Stimulated activated CD4-positive, alpha-beta T cell treated with anti-CD3 and anti-CD28 coated beads, Interleukin-1b, Interleukin-23, amount 100 ng/mL, for 1 hour (primary cell): ENCODE data around the gene LCP2.

ENCODE experiments used
- DNase-seq, 2 donors: peaks; one replicate each; pipeline ENCODE4 v3.0.0-alpha.2; 2020; ENCODE audit warnings: low read depth in 2 of 2

Gene LCP2

DNA sequence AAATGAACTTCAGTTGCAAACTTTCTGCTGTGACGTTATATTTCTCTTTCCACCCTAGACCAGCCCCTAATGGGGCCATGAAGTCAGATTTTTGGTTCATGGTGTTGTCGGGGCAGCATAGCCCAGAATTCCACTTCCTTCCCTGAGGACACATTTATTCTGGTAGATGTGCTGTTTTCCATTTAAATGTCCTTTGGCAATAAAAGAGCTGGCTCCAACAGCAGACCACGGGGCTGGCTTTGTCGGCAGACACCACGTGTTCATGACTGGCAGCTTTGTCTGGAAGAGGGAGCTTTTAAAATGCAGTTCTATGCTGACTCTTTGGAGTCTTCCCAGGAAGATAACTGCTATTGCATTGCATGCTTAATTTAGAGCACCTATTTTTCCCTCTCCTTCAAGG is 17.6 kb upstream of the LCP2 start:
- DNase-seq = no peak

DNA sequence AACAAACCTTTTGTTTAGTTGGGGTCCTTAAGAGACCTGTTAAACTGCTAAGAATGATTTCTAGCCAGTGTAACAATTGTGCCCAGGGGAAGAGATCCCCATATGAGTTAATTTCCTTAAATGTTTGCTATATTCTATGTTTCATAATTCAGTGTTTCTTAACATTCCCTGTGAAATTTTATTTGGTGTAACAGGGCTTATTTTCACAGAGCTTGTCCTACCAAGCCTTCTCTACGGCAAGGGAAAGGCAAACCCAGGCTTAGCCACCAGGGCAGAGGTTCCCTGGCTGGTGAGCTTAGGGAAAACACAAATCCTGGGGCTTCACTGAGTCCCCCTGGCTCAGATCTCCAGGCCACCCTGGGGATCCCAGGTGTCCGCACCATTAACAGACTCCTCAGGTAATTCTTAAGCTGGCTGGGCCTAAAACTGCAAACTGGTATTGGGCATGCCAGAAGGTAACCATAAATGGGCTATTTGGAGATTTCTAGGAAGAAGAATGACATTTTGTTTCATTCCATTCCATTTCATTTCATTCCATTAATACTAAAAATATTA is 17.0 kb upstream of the LCP2 start:
- DNase-seq = no peak

DNA sequence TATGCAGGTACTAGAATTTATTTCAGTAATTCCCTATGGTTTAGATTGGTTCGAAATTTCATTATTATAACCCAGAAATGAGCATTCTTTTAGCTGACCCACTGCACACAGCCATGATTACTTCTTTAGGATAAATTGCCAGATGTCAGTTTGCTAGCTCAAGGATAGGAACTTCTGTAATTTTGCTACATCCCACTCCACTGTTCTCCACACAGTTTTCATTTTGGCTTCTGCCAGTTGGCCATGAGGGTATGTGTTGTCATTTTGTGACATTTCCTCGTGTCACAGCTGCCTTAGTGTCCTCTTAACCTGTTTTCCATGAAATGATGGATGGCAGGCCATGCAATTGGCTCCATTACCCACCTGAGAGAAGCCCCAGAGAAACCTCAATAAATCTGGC is 16.2 kb upstream of the LCP2 start:
- no peak for DNase-seq

DNA sequence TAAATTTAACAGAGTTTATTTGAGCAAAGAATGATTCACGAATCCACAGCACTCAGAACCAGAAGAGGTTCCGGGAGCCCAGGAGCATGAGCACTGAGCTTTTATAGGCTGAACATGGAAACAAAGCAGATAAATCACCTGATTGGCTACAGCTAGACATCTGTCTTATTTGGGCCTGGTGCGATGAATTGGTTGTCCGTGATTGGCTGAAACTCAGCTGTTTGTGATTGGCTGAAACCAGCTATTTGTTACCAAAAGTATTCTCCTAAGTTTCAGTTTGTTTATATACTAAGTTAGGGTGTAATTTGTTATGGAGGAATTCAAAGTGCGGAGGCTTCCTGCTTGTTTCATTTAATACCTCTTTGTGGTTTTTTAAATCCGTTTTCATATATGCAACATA is 15.8 kb upstream of the LCP2 start:
- DNase-seq = no peak

DNA sequence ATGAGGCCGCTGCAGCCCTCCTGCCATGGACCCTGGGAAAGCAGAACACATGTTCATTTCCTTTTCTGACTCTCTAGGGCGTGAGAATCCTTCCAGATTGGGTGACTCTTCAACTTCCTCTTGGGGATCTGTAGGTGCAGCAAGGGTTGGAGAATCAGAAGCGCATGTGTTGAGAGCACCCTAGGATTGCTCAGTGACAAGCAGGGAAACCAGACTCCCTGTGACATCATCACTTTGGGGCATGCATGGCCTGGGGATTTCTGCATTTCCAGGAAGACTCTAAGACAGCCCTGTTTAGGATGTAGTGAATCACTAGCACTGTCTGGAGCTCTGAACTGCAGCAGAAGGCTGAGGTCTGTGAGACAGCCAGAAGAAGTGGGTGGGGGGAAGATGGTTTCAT is 15.1 kb upstream of the LCP2 start:
- no peak for DNase-seq

DNA sequence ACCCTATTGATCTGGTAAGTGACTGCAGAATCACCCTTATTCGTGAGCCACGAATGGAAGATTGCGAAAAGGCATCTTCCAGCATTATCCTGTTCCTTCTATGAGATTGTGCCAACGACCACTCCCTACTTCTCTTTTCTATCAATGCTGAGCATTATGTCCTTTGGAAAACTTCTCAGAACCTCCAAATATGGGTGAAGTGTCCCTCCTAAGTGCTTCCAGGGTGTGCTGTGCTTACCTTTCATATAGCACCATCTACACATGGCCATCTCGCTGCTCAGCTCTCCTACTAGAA is 14.7 kb upstream of the LCP2 start:
- DNase-seq = no peak

DNA sequence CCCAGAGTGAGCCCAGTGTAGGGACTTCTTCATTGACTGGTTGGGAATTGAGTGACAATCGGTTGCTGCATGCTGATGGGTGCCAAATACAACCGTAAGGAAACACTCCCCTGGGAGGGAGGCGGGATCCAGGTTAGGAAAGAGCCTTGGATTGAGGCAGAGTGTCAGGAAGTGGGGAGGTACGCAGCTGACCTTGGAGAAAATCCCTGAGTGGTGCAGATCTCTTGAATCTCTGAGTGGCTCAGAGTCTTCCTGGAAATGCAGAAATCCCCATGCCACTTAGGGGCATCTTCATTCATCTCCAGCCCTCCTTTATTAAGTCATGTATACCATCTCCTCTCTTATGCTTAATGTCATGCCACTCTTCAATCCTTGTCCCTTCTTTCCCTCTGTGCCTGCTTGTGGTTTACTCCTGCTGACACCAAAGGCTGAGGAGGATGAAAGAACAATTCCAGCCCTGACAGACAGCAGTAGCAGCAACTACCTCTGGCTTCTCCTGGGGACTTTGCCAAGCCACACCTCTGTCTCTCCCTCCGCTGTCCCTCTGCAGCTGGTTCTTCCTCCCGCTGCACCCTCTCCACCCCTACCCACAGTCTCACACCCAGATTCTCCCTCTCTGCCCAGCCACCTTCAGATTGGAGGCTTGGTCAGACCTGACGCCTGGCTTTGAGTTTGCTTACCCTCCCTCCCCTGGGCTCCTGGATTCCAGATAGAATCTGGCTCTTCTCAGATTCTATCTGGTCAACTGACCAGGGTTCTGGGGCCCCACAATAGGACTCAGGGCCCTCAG is 14.1 kb upstream of the LCP2 start:
- no peak for DNase-seq

DNA sequence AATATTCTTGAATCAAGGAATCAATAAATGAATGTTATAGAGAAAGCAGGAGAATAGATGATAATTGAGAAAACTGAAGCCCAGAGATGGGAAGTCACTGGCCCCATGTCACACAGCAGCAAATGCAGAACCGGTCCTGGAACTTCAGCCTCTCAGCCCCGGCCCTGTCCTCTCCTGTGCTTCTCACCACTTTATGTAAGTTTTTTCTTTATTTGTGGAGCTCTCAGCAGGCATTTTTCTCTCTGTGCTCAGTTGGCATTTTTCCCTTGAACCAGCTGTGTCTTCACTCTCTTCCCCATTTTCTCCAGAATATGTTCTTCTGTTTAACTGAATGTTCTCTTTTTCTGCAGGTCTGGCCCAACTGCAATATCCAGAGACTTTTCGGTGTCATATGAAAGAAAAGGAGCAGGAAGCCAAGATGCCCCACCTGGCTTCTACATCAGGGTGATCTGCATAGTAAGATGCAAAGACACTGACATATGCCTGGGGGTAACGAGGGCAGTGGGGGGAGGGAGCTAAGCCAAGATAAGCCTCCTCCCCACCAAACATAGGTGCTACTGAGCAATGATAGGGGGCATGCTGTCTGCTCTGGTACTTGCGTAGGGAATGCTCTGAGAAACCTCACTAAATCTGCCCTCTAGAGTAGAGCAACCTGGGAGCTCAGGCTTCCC is 12.8 kb upstream of the LCP2 start:
- DNase-seq = no peak

DNA sequence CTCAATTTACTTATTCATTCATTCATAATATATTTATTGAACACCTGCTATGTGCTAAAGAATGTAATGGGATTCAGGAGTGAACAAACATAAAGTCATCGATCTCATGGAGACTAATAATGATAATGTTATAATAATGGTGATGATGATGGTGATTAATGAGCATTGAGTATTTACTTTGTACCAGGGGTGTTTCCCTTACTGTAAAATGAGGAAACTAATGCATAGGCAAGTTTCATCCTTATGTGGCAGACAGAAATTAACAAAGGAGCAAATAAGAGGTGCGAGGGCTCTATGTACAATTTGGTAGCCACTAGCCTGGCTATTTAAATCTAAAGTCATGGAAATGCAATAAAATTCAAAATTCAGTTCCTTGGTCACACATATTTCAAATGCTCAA is 11.1 kb upstream of the LCP2 start:
- DNase-seq = no peak

DNA sequence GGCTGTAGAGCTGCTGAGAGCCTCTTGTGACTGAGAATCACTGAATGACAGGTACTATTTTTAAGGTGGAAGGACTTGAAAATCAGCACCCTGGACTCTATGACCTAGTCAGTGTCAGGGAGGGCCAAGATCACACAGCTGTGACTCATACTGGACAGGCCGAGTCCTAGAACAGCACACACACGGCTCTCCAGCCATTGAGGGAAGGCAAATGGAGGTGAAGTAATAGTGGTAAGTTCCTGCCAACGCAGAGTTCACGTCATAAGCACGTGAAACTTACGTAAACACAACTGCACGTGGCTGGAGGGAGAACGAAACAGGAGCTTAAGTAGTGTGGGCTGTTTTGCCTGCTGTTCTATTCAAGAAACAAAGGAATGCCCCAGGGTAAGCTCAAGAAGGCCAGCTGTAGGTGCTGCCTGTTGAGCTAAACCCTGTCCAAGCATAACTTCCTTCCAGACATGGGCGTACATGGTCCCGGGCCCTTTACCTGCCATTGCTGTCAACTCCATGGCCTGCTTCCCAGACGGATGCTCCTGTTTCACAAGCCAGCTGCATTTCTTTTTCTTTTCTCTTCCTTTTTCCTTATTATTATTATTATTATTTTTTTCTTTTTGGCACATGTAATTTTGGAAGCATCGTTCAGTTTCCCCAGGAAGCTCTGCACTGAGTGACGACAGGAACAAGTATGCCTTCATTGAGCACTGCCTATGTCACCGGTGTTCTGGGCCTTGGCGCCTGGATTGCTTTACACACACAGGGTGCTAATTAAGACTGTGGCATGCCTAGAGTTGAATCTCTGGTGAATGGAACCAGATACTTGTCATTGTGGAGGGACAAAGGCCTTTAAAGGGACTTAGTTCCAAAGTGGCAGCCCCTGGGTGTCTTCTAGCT is 10.2 kb upstream of the LCP2 start:
- no peak for DNase-seq

DNA sequence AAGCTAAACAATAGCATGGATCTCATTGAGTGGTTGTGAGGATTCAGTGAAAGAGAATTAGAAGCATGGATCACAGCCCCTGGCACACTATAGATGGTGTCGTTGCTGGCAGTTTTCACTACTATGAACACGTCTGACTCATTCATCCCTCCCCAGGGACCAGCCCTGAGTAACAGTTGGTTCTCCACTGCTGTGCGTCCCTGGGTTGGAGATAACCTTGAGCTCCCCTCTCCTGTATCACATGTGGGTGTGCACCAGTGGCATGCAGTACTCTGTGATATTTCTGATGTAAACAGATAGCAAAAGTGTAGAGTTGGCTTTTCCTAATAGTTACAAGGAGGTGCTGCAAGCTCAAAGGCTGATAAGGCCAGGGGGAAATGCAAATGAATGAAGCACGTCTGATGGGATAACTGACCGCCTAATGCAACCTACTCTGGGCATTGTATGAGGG is 8.8 kb upstream of the LCP2 start:
- DNase-seq = no peak

DNA sequence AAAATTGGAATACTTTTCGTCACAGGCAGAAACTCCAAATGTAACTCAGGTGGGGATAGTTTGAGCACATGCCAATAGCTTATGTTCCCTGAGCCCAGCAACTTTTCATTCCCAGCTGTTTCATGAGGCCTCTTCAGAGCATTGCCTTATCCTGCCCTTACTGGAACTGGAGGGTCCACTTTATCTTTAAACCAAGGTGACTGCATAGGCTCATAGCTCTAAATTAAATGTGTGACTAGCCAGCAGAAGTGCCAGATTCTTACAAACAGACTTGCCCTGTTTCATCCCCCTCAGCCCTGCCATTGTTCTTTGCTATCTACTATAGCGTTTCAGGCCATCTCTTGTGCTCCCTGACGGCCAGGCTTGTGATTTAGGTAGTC is 8.1 kb upstream of the LCP2 start:
- DNase-seq = no peak

DNA sequence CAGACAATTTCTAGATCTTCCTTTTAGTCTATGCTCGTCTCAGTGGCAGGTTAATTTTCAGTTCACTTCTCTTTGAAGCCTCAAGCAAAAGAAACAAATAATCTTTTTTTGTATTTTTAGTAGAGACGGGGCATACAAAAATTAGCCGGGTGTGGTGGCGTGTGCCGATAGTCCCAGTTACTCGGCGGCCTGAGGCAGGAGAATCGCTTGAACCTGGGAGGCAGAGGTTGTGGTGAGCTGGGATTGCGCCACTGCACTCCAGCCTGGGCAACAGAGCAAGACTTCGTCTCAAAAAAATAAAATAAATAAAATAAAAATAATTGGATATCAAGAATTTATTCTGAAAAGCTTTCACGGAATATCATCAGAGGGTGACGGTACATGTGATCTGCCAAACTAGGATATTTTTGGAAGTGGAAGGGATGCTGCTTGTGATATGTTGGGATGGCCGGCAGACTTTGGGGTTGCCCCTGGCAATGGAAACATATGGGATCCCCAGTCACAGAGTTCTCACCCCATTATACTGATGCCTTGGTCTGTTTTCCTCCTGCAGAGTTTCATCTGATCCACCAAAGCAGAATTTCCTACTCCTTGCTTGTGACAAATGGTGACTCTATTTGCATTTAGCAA is 7.6 kb upstream of the LCP2 start:
- no peak for DNase-seq

DNA sequence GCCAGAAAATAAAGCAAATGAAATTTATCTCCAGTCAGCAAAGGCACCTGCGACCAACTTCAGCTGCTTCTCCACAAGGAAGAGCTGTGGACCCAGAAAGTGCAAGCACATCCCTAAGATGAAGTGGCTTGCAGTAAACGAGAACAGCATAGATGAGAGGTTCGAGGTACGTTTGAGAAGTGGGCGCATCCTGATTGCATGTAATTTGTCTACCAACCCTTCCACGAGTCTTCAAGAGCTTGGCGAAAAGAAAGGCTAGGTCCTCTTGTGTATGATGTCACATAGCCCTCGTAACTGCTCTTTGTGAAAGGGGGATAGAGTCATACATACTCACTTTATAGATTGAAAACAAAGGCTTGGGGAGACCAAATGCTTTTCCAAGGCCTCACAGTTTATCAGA is 6.0 kb upstream of the LCP2 start:
- DNase-seq = no peak

DNA sequence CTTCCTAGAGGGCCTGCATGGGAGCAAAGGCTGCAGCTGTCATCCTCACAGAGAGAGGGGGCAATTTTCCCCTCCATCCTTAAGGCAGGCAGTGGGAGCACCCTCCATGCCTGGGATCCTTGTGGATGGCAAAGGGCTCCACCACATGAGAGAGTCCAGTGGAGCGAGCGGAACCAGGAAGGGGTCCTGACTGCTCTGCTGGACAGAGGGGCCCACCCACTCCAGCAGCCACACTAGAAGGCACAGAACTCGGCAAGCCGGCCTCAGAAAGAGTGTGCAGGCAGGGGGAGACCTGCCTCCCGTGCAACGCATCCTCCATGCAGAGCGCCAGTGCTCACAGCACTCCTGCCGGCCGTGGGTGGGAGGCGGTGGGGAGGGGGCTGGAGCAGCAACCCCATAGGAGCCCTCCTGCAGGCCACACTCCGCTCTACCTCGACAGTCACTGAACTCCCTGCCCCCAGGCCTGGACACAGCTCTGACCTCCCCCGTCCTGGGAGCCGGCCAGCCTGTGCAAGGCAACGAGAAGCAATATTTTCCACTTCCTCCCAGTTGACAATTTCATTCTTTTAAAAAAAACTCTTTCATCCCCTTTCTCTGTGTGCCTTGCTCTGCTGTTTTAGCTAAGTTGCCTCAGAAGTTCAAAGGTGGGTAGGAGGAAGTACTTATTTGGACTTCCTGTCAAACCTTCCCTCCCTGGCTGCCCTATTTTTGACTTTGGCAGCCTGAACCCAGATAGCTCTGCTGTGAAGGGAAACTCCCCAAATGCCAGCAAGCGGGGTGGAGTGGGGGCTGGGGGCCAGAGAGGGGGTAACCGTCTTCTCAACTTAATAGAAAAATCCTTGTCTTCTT is 5.3 kb upstream of the LCP2 start:
- peak in 1 of 2 donors; percentile 47 for DNase-seq

DNA sequence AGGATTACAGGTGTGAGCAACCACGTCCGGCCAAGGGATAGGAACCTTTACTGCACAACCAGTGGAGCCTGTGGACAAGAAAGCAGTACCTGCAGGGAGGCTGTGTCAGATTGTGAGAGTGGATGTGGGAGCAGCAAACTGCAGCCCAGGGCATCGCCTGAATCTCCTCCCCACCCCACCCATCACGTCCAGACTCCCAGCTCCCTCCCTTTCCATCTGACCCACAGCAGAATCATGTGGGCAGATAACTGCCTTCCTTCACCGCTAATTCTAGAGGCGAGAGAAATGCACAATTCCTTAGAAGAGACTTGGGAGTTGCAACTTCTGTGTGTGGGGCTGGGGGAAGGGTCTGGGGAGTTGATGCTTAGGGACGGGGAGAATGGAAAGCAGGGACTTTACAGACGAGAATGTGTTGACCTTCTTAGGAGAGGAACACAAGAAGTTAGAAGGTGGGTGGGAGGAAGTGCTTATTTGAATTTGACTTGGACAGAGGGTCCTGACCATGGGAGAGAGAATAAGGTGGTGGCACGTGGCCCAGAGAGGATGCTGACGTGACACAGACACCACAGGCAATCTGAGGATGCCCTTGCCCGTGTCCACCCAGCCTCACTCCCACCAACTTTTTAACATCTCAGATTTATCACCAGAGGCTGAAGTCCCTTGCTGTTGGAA is 4.5 kb upstream of the LCP2 start:
- no peak for DNase-seq

DNA sequence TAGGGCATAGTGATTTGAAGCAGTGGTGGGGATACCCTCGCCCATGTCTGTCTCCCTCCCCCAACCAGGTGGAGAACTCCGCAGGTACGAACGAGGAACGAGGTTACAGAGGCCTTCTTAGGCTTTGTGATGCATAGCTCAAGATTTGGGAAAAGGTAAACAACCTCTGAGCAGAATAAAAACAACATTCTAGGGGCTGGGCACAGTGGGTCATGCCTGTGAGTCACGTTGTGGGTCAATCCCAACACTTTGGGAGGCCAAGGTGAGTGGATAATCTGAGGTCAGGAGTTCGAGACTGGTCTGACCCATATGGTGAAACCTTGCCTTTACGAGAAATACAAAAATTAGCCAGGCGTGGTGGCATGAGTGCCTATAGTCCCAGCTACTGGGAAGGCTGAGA is 3.6 kb upstream of the LCP2 start:
- no peak for DNase-seq

DNA sequence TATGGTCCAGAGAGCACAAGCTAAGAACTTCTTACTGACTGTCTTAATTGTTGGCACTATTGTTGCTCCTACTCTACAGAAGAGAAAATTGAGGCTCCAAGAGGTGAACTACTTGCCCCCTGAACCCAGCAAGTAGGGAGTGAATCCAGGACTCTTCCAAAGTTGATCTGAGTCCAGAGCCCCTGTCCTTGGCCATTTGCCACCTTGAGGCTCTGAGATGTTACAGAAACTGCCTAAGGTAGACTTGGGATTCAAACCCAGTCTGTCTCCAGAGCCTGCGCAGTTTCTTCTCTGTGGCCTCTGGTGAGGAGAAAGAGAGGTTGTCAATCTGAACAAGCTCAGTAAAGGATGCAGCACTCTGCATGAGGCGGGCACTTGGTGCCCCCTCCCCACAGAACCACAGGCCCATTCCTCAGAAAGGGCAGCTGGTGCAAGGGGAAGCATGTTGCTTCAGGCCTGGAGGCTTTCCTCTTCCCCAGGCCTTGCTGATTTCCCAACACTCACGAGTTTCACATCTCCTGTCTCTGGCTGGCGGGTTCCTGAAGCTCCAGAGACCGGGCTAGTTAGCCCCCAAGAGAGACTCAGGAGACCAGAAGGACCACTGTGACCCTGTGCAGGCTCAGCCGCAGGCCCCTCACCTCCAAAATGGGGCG is 2.9 kb upstream of the LCP2 start:
- no peak for DNase-seq

DNA sequence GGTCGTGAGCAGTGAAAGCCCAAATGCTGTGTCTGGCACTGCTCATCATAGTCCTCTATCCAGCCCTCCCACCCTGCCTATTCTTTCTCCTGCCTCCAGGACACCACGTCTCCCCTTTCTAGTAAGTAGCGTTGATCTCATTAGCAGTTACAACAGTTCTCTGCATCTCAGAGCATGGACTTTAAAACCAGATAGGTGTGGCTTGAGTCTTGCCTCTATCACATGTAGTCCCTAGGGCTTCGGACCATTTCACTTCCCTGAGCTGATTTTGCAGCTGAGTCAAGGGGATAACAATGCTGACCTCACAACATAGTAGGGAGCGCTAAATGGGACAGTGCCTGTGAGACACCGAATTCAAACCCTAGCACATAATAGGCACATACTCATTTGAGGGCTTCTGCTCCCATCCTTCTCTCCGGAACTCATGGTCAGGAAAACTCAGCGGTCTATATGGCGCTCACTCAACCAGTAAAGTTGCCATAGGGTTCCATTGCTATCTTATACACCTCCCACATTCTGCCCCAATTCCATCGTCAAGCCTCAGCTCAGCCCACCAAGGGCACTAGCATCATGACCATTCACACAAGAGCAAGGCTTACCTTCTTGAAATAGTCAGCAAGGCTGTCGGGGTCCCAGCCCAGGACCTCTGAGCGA is 515 bp downstream of the LCP2 start:
- no peak for DNase-seq
